ENCODE data around the gene ARHGAP44.
"Not testable (repeated sequence)": the region's sequence is repeated elsewhere in the genome, so short reads cannot be mapped to it uniquely, and the experiment has no call there.

ARHGAP44 gene

DNA sequence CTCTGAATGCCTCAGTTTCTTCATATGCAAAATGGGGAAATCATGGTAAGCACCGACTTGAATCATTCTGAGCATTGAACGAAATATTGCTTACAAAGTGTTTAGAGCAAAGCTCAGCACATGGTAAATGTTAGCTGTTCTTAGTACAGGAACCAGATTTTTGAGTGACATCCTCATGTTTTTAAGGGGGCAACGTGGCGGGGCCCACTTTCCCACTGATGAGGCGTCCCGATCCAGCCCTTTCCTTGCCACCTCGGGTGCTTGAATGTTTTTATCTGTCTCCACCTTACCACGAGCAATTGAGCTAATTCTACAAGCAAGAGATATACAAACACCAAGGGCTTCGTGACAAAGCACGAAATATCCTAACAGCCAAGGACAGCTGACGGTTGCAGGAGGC, 178.7 kb downstream of the ARHGAP44 start:
- no peak for DNase-seq

GRCh38 chr17:12973496-12974004, 184.3 kb downstream of the ARHGAP44 start:
- no peak for DNase-seq

DNA sequence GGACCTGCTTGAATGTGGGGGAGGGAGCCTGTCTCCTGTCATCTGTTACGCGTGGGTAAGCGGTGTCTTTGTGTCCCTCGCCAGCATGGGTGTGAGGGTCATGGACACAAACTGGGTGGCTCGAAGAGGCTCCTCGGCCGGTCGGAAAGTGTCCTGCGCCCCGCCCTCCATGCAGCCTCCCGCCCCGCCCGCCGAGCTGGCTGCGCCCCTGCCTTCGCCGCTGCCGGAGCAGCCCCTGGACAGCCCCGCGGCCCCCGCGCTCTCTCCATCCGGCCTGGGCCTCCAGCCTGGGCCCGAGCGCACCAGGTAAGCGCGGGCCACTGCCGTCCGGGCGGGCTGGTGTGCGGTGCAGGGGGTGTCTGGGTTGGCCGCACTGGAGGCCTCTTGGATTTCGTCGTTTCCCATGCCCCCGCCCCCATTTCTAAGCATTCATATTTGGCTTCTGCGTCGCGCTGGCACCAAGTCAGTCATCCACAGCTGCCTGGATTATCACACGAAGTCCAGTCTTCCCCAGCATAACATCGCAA, 184.8 kb downstream of the ARHGAP44 start:
- DNase-seq, result no peak

DNA sequence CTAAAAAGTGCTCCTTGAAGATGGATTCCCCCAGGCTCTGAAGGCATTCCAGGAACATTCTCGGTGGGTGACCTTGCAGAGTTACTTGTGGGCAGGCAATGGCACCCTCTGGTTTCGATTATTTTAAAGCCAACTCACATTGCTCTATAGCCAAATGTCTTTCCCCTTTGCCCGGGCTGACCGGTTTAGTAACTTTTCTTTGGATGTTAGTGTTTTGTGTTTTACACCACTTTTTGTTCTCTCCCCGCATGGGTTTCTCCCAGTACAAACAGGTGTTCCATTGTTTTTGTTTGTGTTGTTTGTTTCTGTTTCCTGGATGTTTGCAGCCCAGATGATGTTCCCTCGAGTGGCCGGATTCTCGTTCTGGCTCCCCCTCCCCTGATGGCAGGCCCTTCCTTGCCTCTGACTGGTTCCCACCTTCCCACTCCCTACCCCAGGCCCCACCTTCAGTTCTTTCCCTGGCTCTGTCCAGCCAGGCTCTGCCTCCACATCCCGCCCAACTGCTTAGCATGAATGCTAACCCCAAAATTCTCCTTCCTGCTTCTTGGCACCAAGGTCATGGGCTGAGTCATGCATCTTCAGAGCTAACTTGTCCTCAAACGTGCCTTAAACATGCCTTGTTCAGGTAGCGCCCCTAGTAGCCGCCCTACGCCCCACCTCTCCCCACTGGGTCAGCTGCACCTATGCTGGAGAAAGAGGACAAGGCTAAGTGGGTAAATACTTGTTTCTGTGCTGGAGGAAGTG, 187.9 kb downstream of the ARHGAP44 start:
- DNase-seq, result no peak

DNA sequence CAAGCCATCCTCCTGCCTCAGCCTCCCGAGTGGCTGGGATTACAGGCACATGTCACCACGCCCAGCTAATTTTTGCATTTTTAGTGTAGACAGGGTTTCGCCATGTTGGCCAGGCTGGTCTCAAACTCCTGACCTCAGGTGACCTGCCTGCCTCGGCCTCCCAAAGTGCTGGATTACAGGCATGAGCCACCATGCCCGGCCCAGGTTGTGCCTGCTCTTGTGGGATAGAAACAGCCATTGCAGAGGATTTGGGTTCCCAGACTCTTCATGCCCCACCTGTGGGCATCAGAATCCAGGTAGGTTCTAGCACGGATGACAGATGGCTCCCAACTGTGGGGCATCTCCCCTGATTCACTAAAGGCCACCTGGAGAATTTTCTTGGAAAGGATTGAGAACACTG, 189.5 kb downstream of the ARHGAP44 start:
- not testable (repeated sequence) for DNase-seq

DNA sequence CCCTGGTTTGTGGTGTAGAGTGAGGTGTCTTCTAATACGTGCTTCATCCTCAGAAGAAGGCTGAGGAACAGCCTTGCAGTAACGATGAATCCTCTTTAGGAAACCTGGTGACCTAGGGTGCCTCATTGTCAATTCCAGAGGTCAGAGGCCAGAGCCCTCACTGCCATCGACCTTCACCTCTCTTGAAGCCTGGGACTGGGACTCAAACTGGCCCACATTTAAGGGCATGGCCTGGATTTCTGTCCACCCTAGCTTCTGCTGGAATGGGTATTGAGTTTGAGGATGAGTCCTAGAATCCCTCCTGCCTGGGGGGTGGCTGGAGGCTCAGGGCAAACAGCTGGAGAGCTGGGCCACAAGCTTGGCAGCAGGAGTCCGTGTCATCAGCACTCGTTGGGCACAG, 189.9 kb downstream of the ARHGAP44 start:
- no peak for DNase-seq

DNA sequence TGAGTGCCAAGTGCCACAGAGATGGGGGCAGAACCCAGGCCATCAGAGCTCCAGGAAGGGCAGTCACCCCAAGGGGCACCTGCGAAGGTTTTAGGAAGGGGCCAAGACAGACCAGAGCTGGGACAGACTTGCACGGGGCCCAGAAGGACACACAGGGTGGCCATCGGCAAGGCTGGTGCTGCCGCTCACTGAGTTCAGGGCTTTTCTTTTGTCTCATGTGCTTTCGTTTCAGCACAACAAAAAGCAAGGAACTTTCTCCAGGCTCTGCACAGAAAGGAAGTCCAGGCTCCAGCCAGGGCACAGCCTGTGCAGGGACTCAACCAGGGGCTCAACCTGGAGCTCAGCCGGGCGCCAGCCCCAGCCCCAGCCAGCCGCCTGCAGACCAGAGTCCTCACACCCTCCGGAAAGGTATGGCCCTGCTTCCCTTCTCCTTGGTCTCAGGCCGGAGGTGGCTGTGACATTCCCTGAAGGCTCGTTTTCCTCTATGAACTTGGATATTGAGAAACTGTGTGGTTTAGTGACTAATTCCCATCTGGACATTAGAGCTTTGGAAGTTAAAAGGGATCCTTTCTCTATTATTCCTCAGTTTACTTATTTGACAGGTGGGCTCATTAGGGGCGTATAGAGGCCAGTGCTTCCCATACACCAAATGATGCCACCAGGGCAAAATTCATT, 190.7 kb downstream of the ARHGAP44 start:
- DNase-seq, result no peak

DNA sequence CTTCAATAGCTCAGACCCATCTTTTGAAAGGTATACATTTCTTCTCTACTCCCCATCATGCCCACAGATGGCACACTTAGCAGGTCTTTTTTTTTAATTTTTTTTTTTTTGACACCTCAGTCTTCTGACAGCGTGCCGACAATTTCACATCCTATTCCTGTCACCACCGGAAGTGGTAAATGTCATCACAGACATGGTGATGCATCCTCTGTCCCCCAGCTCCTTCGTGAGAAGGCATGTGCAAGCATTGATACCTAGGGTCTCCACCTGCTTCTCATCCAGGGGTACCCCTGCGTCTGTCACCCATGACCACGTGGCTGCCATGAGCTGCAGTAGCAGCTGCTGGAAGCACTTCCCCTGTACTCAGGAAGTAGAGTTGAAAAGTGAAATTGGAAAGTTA, 192.9 kb downstream of the ARHGAP44 start:
- no peak for DNase-seq

- DNase-seq, result no peak
These were observed 194.9 kb downstream of the ARHGAP44 start for GRCh38 chr17:12983991-12984884.

GRCh38 chr17:12985431-12986293, 196.4 kb downstream of the ARHGAP44 start:
- DNase-seq, result no peak

DNA sequence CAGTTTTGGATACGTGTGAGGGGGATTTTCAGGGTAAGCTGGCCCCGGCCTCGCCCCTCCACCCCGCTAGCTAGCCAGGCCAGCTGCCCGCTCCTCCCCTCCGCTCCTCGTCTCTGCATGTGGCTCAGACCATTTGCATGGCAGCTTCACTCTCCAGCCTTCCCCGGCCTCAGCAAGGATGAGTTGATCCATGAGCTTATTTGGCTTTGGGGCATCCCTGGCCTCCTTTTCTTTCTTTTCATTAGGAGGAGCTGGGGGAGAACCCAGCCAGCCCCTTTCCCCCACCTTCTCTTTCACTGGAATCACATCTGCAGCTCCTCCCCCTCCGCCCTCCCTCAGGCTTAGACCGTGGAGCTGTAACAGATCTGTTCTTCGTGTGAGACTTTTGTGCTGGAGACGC, 197.8 kb downstream of the ARHGAP44 start:
- no peak for DNase-seq

DNA sequence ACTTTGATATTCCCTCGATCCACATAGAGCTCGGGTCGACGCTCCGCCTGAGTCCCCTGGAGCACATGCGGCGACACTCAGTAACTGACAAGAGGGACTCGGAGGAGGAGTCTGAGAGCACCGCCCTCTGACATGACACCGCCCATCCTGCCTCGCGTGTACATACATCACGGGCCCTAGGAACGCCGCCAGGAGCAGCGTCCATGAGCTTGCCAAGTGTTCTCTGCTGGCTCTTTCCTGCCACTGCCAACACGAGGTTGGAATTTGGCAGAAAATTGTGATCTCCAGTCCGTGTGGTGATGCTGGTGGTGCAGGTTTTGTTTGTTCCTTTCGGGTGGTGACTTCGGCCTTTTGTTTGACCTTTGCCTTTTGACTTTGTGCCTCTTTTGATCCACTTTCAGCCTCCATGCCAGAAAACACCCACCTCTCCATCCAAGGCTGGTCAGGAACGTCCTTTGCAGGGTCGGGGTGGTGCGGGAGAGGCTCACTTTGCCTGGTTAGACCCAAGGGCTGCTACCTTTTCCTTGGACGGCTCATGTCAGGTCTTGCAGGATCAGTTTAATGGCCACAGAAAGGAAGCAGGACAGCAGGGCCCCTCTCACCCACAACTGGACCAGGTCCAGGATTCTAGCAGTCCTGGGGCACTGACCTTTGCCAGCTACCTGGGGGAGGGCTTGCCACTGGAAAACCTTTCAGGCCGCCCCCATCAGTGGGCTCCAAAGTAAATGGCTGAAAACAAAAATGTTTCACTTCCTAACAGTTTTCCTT, 200.9 kb downstream of the ARHGAP44 start:
- no peak for DNase-seq

DNA sequence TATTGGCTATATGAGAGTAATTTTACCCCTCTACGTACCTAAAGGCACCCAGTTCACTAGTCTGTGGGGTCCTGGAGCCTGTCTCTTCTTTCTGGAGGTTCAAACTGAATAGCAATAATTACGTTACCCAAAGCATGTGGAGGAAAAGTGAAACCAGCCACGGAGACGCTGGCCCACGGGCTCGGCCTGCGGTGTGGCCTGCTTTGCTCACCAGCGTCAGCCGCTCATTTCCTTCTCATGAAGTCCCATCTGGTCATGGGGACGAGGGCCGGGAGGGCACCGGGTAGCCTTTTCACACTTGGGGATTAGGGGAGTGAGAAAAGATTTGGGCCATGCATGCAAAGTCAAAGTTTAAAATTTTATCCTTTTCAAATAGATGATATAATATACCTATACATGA, 201.6 kb downstream of the ARHGAP44 start:
- DNase-seq, result no peak

DNA sequence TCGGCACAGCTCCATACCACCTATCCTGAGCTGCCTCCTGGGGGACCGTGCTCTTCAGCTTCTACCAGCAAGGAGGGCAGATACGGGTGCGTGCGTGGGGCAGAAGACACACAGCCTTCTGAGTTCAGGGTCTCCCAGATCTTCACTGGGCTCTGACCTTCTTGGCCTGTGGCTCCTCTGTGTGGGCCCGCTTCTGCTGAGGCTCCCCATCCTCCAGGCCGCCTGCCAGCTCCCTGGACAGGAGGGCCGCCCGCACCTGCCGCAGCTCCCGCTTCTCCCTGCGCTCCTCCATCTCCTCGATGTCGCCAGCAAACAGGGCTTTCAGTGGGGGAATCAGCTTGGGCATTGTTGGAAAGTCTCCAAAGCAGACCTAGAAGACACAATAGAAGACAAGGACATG, 203.4 kb downstream of the ARHGAP44 start:
- no peak for DNase-seq

- no peak for DNase-seq
These were observed 204.3 kb downstream of the ARHGAP44 start for GRCh38 chr17:12993631-12994030.

DNA sequence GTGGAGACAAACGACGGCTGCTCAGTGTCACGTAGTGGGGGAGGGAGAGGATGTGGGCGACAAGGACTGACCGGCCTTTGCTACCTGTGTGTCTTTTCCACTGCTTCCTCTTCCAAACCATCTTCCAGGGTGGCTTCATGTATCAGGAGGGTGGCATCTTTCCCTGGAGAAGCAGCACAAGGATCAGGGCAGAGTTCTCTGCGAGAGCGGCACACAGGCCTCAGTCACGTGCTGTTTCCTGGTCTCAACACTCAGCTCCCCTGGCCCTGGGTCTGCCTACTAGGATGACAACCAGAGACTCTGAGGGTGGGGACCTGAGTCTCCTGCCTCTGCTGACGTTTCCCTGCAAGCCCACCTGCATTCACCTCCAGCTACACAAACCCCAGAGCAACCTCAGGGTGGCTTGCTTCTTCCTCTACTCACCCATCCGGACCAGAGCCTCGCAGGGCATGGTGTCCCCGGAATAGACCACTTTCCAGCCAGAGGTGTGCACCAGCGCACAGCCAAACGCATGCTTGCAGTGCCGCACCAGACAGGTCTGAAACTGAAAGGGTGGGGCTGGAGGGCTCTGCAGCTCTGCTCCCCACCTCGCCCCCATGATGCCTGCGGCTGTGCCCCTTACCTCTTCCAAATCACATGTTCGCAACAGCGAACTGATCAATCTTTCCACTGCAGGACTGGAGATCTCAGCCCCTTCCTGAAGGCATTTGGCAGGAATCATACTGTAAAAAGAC, 205.2 kb downstream of the ARHGAP44 start:
- DNase-seq, result no peak

GRCh38 chr17:12995106-12995895, 206.0 kb downstream of the ARHGAP44 start:
- no peak for DNase-seq

- DNase-seq, result no peak
These were observed 206.6 kb downstream of the ARHGAP44 start for GRCh38 chr17:12995896-12996295.

DNA sequence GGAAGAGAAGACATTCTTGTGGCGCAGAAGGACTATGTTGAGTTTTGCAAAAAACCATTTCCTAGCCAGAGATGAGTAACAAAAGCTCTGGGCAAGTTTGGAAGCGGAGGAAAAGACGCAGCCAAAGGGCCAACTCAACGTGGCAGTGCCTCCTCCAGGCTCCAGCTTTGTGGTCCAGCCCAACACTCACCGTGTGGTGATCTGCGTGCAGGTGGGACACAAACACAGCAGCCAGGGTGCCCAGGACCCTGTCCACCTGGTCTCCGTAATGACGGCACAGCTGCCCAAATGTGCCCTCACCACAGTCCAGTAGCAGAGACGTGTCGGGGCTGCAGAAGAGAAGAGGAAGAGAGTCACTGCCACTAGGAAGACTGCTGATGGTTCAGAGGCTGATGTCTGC, 207.1 kb downstream of the ARHGAP44 start:
- DNase-seq, result no peak

DNA sequence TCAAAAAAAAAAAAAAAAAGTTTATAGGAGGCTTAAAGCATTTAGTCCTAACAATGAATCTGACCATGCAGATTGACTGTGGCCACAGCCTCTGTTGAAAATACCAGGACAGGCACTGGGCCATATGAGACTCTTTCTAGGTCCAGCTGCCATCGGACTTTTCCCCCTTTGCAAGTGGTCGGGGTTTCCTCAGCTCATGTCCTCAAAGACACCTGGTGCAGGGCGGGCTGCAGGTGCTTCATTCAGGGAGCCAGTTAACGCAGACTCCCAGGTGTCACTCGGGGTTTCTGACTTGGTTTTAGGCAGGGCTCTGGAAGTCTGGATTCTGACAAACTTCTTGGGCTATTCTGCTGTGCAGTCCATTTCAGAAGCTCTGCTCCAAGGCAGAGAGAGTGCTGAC, 207.6 kb downstream of the ARHGAP44 start:
- no peak for DNase-seq

Data from hematopoietic multipotent progenitor cell treated with erythropoietin and hydrocortisone succinate and interleukin-3 and kit ligand, for 8 days (in vitro differentiated cells).